GM21723 (cell line): ENCODE results near the gene TBC1D7.

Source experiments
- ATAC-seq: cut with Tn5 transposase; IDR thresholded peaks from one replicate; pipeline ENCODE4 v1.9.1; 2021; ENCODE audit warnings: mild to moderate bottlenecking, moderate library complexity; ENCODE audit not compliant: unreplicated experiment

Gene TBC1D7

DNA sequence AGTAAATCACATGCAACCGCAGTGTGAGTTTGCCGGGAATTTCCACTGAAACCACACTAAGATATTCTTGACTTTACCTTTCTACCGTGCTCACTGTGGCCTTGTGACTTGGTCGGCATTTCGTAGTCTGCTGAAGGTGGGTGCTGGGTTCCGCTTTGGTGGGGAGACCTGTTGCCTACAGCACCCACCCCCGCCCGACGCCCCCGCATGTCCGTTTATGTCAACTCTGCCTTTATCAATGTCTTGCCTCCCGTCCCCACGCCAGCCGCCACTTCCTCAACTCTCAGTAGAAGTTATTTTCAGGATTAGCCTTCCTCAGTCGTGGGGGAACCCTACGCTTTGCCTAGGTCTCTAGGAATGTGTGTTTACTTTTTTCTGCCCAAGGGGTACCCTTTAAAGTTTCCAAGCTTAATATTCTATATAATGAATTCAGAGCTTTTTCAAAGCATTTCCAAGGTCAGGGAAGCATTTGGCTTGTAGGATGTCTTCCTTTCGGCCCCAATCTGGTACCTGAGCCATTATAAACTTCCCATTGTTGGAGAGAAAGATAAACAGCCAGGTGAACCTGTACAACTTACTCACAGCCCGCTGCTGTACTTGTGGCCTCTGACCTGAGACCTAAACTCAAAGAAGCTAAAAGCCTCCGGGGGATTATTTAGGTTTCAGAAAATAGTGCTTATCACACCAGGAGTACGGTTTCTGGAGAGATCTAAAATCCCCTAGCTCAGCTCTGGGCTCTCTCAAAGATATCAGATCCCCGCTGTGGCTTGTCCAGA is 54.2 kb downstream of the TBC1D7 start:
- ATAC-seq, result peak; percentile 56

DNA sequence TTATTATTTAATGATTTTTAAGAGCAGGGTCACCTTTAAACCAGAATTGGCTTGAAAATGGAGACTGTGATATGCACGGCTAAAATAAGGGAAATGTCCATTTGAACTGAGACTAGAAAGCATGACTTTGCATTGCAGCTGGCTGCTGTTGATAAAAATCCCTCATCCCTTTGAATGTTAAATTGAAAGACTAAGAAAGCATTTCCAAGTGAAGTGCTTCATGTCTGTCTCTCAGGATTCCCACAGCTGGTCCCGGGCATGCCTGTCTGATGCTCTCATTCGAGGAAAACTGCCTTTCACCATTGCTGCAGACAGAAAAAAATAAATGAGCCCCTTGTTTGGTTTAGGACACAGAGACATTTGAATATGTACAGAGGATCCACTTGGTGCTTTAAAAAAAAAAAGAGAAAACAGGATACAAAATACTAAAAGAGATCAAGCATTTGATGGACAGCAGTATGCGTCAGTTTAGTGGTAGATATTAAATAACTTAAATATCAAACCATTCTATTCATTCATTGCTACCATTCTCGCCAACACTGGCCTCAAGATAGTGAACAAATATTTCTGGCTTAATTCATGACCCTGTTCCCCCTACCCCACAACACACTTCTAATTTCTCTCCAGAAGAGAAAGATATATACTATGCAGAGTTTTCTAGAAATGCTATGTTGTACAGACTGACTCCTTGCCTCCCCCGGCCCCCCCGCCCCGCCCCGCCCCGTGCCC is 55.0 kb downstream of the TBC1D7 start:
- ATAC-seq, result no peak

DNA sequence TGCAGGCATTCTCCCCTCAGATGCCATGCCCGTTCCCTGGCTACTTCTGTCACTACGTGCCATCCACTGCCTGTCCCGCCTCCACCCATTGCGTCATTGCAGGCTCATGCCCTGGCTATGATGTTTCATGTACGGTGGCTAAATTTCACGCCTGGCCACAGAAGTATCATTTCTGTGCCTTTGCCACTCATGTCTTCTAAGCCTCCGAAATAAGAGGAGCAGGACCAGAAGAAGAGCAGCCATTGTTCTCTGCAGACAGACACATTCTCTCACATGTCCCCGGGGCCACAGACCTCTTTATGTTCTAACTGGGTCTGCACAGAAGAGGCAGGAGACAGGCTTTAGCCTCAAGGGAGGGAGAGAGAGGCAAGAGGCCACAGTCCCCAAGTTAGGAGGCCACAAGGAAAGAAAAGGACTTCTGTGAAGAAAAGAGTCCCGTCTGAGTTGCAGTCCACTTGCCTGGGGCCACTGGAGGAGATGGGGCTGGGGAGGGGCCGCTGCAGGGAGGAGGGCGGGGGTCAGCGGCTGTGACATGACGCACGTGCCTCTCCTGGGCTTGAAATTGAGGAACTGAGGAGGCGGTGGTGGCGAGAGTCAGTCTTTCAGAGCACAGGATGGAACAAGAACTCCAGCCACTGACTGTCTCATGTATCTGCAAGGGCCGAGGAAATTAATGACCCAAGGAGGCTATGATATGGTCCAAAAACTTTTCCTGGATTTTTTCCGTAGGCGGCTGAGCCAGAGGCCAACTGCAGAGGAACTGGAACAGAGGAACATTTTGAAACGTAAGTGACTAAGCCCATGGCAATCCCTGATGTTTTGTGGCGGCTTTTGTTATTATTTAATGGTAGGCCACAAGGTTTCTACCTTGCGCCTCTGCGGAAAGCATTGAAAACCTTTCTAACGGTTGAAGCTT is 55.9 kb downstream of the TBC1D7 start:
- peak; percentile 60 for ATAC-seq

DNA sequence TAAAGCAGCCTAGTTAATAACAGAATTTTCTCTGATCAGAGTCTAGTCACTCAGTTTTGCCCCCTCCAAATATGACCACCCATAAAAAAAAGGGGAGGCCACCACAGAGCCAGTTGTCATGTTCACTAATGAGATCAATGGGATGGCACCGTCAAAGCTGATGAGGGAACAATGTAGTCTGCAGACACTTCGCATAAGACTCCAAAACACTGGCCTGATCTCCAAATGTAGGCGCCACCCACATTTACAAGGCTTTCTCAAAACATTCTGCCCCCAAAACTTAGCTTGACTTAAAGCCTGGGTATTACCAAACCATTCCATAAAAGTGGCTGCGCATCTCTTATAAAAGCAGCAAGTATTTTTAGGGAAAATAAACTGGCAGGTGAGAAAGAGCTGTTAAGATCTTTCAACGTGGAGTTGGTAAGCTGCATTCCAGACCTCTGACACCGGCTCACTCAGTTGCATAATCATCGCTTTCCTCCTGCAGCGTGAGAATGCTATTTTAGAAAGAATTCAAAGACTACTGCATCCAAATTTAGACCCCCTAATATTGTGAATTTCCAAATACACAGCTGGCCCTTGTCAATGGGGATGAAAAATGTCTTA is 59.3 kb downstream of the TBC1D7 start:
- ATAC-seq, result no peak

GRCh38 chr6:13267142-13267651 is 61.1 kb downstream of the TBC1D7 start:
- no peak for ATAC-seq

GRCh38 chr6:13263669-13264068 is 64.7 kb downstream of the TBC1D7 start:
- ATAC-seq, result no peak

DNA sequence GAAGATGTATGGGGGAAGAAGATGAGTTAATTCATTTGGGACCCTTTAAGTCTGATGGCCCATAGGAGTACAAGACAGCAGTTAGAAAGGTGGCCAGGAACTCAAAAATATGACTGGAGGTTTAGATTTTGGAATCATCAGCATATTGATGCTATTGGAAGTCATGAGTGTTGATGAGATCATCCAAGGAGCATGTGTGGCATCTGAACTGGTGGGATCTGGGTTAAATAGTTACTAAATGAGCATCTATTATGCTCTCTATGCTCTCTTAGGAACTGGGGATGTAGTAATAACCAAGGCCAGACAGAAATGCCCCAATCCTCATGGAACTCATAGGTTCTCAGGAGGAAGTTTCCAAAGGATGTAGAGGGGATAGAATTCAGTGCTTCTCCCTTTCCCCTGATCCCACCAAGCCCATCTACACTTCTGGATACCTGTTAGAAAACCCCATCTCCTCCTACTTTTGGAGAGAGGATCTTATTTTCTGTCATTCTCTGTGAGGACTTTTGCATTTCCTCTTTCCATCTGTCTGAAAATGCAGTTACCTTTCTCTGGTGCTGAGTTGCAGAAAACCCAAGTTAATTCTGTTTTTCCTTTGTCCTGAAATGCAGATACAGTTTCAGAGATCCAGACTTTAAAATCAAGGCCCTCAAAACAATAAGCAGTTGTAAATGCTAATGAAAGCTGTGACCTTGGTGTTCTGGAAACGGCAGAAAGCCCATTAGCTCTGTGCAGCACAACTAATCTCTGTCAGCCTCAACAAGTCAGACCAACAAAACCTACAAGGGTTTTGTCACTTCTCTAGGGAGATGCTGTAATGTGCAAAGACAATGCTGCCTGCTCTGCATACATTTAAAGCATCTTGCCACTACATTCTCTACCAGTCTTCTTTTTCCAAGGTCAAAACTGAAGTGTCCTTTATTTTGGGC is 65.8 kb downstream of the TBC1D7 start:
- ATAC-seq, result no peak

DNA sequence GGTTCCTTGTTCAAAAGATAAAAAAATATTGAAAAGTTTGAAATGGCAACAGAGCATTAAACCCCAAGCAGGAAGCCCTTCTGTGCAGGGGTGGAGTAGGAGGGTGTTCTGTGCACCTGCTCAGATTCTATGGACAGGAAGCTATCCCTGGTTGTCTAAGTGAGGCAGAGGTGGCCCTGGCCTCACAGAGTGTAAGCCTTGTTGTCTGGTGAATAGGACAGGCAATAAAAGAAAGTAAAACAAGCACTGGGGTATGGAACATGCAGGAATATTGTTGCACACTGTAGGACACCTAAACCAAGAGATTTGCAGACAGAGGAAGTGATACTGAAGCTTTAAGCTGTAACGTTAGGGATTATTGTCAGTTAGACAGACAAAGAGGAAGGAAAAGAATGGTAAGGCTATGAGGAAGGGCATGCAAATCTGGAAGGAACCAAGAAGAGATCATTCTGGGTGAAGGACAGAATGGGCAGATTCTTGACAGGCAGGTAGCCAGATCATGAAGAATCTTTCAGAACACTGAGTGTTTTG is 66.8 kb downstream of the TBC1D7 start:
- ATAC-seq, result peak; percentile 71

DNA sequence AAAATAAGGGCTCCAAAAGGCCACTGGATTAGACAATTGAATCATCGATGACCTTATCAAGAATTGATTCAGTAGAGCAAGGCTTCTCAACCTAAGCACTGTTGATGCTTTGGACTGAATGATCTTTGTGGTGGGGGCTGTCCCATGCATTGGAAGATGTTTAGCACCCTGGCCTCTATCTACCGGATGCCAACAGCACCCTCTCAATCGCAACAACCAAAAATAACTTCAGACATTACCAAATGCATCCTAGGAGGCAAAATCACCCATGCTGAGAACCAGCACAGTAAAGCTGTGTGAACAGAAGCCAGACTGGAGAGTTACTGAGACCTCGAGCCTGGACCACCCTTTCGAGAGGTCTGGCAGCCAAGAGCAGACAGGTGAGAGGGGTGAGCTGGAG is 67.5 kb downstream of the TBC1D7 start:
- ATAC-seq, result no peak

DNA sequence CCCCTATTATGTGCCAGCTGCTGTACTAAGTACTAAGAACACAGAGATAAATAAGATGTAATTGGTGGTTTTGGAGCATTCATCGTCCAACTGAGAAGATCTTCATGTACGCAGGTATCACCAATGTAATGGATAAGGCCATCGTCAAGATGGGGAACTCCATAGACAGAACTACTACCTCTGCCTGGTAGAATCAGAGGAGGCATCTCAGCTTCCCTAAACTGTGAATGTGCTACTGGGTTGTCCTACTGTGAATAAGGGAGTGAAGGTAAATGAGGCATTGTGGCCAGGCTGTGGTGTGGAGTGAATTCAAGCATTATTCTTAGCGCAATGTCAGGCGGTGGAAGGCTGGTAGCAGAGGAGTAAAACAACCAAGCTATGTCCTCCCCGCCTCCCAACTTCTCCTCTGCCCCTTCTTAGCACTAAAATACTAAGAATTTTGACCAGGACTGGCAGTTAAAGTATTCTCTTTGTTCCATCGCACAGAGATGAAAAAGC is 68.2 kb downstream of the TBC1D7 start:
- ATAC-seq, result no peak

- ATAC-seq, result peak; percentile 60
Observed at GRCh38 chr6:13259393-13259792, 68.9 kb downstream of the TBC1D7 start.

- no peak for ATAC-seq
Observed at GRCh38 chr6:13256266-13257001, 71.9 kb downstream of the TBC1D7 start.
